GM19395 (cell line): ENCODE results near the gene EVA1C.
"Not testable (repeated sequence)": the region's sequence is repeated elsewhere in the genome, so short reads cannot be mapped to it uniquely, and the experiment has no call there.

Source experiments
- ATAC-seq: cut with Tn5 transposase; IDR thresholded peaks from one replicate; pipeline ENCODE4 v1.9.1; 2021; ENCODE audit warnings: mild to moderate bottlenecking, moderate library complexity; ENCODE audit not compliant: unreplicated experiment

The EVA1C gene, protein sequence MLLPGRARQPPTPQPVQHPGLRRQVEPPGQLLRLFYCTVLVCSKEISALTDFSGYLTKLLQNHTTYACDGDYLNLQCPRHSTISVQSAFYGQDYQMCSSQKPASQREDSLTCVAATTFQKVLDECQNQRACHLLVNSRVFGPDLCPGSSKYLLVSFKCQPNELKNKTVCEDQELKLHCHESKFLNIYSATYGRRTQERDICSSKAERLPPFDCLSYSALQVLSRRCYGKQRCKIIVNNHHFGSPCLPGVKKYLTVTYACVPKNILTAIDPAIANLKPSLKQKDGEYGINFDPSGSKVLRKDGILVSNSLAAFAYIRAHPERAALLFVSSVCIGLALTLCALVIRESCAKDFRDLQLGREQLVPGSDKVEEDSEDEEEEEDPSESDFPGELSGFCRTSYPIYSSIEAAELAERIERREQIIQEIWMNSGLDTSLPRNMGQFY

GRCh38 chr21:32412162-32413014 is at the start of gene EVA1C:
Gene EVA1C (plus strand): TSS chr21:32412706. CDS start chr21:32412854, 148 bp downstream.
- no peak for ATAC-seq

DNA sequence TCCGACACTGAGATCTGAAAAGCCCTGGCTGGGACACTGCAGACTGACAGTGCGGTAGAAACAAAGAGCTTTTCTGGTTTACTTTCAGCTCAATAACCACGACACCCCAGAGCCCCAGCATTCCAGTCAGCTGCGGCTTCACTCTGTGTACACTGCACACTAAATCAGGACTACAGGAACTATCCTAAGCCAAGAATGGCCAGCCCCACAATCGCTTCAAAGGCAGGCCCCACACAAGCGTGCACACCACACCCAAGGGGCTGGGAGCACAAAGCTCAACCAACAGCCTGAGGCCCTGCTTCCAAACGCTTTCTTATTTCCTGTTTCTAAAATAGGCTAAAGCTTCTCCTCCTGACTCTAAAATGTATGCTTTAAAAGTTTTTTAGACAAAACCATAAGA is 48.1 kb upstream of the EVA1C start:
- ATAC-seq = no peak

DNA sequence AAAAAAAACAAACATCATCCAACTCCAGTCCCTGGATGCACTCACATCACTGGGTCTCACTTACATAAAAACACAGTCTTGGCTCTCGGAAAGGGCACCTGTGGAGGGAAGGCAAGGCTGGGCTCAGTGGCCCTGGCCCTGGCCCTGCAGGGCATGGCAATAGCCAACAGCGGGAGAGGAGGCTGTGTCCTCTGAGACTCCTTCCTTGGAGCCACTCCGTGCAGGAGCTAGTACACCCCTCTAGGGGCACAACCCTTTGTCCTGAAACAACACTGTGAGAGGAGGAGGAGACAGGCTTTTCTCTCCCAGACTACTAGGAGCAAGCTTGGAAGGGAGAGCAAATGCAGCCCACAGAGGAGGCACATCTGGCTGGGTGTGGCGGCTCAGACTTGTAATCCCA is 47.7 kb upstream of the EVA1C start:
- ATAC-seq = no peak

- ATAC-seq = no peak
Measured at GRCh38 chr21:32366191-32366590, 46.3 kb upstream of the EVA1C start.

DNA sequence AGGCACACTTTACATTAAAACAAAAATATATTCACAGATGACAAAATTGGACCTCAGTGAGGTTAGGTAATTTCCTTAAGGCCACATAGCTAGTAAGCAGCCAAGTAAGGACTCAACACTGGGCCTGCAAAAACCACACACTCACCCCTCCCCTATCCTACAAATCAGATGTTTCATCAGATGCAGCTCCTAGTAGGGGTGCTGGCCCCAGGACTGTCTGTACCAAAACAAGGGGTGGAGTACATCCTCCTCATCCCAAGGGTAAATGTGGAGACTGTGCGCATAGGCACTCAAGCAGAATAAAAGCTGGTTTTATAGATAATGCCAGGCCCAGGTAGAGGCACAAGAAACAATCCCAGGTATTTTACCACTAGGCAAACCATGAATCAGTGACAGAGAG is 45.3 kb upstream of the EVA1C start:
- no peak for ATAC-seq

- no peak for ATAC-seq
Measured at GRCh38 chr21:32368386-32368785, 44.1 kb upstream of the EVA1C start.

DNA sequence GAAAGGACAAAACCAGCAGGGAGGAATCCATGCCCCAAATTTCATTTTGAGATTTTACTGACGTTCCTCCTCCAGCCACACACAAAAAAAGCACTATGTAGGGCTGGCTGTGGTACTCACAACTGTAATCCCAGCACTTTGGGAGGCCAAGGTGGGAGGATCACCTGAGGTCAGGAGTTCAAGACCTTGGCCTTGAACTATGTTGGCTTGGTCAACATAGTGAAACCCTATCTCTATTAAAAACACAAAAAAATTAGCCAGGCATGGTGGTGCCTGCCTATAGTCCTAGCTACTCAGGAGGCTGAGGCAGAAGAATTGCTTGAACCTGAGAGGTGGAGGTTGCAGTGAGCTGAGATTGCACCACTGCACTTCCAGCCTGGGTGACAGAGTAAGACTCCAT is 43.5 kb upstream of the EVA1C start:
- not testable (repeated sequence) for ATAC-seq

GRCh38 chr21:32370998-32371766 is 41.3 kb upstream of the EVA1C start:
- ATAC-seq = no peak

GRCh38 chr21:32371913-32372314 is 40.6 kb upstream of the EVA1C start:
- no peak for ATAC-seq

GRCh38 chr21:32372755-32373154 is 39.8 kb upstream of the EVA1C start:
- no peak for ATAC-seq

GRCh38 chr21:32377506-32377905 is 35.0 kb upstream of the EVA1C start:
- ATAC-seq = no peak

GRCh38 chr21:32377991-32378390 is 34.5 kb upstream of the EVA1C start:
- no peak for ATAC-seq

GRCh38 chr21:32378956-32379355 is 33.5 kb upstream of the EVA1C start:
- no peak for ATAC-seq

- ATAC-seq = no peak
Measured at GRCh38 chr21:32380940-32381339, 31.6 kb upstream of the EVA1C start.

DNA sequence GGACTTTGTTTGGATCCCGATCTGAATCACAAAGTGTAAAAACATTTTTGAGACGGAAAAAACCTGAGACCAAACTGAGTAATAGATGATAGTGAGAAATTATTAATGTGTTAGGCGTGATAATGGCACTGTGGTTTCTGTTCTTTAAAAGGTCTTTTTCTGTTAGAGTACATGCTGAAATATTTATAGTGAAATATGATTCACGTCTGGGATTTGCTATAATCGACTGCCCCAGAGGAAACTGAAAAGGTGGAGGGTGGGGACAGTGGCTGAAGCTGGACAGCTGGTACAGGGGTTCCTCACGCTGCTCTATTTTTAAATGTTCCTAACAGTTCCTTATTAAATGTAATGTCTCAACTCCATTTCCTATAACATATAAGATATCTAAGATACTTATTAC is 30.9 kb upstream of the EVA1C start:
- ATAC-seq = no peak

- no peak for ATAC-seq
Measured at GRCh38 chr21:32382108-32382644, 30.3 kb upstream of the EVA1C start.

GRCh38 chr21:32383812-32384211 is 28.7 kb upstream of the EVA1C start:
- no peak for ATAC-seq

DNA sequence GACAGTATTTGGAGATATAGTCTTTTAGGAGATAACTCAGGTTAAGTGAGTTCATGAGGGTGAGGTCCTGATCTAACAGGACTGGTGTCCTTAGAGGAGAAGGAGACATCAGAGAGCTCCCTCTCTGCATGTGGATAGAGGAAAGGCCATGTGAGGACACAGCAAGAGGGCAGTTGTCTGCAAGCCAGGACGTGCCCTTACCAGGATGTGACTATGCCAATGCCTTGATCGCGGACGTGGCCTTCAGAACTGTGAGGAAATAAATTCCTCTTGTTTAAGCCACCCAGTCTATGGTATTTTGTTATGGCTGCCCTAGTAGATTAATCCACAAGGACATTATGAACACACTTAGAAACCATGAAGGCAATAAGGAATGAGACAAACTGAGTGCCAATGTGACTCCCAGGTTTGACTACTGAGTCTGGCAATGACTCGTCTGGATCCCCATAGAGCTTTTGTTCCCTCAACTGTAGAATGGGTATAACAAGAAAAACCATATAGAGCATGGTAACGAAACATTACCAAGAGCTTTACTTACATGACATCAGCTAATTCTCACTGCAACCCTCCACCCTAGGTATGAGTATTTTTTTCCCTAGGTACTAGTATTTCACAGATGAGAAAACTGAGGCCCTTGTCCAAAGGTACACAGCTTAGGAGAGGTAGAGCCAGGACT is 26.2 kb upstream of the EVA1C start:
- ATAC-seq = no peak

GRCh38 chr21:32387151-32387550 is 25.4 kb upstream of the EVA1C start:
- no peak for ATAC-seq

DNA sequence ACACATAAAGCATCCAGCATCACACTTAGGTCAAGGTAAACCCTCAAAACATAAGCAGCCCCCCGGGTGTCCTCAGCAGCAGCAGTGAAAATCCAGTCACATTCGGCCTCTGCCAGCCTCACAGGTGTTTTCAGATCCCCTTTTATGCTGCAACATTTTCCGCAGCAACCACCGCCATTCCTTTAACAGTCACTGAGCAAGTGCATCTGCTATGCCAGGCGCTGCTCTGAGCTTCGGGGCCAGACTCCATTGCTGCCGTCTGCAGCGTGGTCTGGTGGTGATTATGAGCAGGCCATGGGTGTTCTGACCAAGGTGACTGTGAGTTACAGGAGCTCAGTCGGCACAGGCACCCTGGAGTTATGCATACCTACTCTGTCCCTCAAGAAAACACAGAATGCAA is 24.2 kb upstream of the EVA1C start:
- no peak for ATAC-seq
